ENCODE measurements around the gene KCNE4. TPM values are rescaled to one million over a fixed set of nuclear protein-coding genes. Genes with fewer than 3 reads are reported as not detected.

KCNE4 gene
- total and polyA plus RNA-seq, 9 of the 15 experiments (the other 6 are each of a cell fraction or from before 2014, with no cell fraction given): not detected

DNA sequence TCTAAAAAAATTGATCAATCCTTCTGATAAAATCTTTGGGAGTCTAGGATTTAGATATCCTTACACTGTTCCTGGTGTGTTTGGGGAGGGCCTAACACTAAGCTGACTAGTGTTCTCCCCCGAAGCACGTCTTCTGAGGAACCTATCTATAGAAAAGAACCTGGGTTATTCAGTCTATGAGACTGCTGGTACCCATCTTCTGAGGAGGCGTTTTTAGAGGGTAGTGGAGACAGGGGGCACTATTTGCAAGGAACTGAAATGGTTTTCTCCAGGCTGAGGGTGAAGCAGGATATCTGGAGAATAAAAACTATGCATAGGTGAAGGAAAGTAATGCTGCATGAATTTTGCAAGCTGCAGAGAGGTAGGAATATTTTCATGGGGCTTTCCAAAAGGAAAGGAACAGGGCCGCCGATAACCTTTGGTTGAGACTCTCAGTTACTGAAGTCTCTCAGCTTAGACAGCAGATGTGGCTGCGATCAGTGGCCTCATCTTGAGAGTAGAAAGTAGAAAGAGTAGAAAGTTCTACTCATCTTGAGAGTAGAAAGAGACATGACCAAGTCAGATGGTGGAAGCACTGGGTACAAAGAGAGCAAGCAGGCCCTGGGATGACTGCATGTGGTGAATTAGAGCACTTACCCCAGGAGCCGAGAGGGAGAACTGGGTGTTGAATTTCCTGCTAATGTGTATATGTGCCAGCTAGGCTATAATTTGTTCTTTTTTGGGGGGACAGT, 31.8 kb upstream of the KCNE4 start (continued):
- TF ChIP-seq EWSR1 (IDR thresholded peaks at IDR 0.05; ENCODE audit: borderline replicate concordance, low read depth, partially characterized antibody) (no peak), ZNF232 (CRISPR knock-in tag; IDR thresholded peaks at IDR 0.05) (no peak)

DNA sequence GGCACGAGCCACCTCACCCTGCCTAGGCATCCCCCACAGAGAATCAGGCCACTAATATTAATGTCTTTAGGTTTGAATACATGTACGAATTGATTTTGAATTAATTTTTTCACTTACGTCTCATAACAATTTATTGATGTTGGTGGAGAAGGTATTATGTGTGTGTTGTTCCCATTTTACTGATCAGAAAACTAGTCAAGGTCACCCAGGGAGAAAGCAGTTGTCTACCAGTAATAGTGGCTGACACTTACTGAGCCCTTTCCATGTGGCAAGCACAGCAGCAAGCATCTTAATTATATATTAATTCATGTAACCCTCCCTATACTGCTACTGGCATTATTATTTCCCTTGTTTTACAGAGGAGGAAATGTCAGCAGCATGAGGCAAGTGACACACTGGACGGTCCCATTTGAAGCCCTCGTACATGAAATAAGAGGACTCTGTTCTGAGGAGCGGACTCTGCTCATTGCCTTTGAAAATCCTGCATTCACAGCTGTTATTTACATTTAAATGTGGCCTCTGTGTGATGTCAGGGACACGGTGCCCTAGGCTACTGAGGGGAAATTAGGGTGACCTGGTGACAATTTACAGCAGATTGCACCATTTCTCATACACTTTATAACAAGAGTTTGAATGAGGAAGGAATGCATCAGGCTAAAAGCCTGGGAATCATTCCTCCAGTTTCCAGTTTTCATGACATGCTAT, 30.9 kb upstream of the KCNE4 start:
- no peak overlapping the region for H2AFZ ChIP-seq (ENCODE audit: low read depth, low read length)
- no peaks in the 10 kb centered on the region for H3K79me2 ChIP-seq (ENCODE audit: control insufficient read depth, insufficient read depth, low read length)
- H3K4me1 ChIP-seq (replicated peaks in 1 of 2; ENCODE audit: control insufficient read depth in 2 of 2, insufficient read depth in 2 of 2, low read length in 2 of 2): peaks cover 0 to under 1% of the 10 kb centered on the region in 2 experiments; a peak in 1 of 5 replicates
- H3K9me1 ChIP-seq (ENCODE audit: control insufficient read depth, insufficient read depth, low read length): no peaks in the 10 kb centered on the region
- in situ Hi-C loops (cut with MboI): no loop called here
- intact Hi-C loops (cut with micrococcal nuclease): loop anchor here (1.0 kb wide), 1 partner anchor 80 kb away; no protein-coding TSS in a partner anchor
- no peaks in the 10 kb centered on the region for H3K9me3 ChIP-seq (replicated peaks; ENCODE audit: control insufficient read depth, insufficient read depth, low read depth, low read length)
- TF ChIP-seq ZFX (CRISPR knock-in tag; IDR thresholded peaks at IDR 0.05) (no peak), MTA1 (IDR thresholded peaks at IDR 0.05; ENCODE audit: borderline replicate concordance) (no peak), ESRRA (IDR thresholded peaks at IDR 0.05; ENCODE audit: borderline replicate concordance, low read depth) (peak; percentile 82), CAMTA2 (CRISPR knock-in tag; conservative IDR thresholded peaks at IDR 0.05) (no peak), GTF2B (IDR thresholded peaks at IDR 0.05; ENCODE audit: extremely low read depth, insufficient read length) (no peak), KLF13 (tag; IDR thresholded peaks at IDR 0.05; ENCODE audit: borderline replicate concordance, low read depth) (no peak), SREBF2 (CRISPR knock-in tag; IDR thresholded peaks at IDR 0.05) (no peak), BRF1 (IDR thresholded peaks at IDR 0.05; ENCODE audit: borderline replicate concordance, extremely low read depth, insufficient read length) (no peak), E2F5 (CRISPR knock-in tag; IDR thresholded peaks at IDR 0.05) (no peak)
- H3K4me3 ChIP-seq: no peak overlapping the region
- WGBS (ENCODE audit: insufficient coverage, low coverage, missing lambda C conversion rate): 20% methylated on average over 7 of the region's 7 CpGs
- H3K27ac ChIP-seq (ENCODE audit: extremely low read depth, low read depth, low read length): no peak overlapping the region
- no peaks in the 10 kb centered on the region for H3K27me3 ChIP-seq (ENCODE audit: control insufficient read depth in 2 of 2, insufficient read depth in 2 of 2, low read length in 2 of 2)
- BruUV-seq (replicated peaks): no TSS peak
- H3K9ac ChIP-seq (ENCODE audit: insufficient read depth in 1 of 2, low read depth in 2 of 2, low read length in 2 of 2): no peak overlapping the region
- no peak for ATAC-seq
- POLR2A ChIA-PET: no interaction called here
- no peak for FAIRE-seq
- no peak for DNase-seq (ENCODE audit: extremely low read depth in 1 of 4, low spot score in 3 of 4)
- CTCF ChIA-PET (ENCODE audit: low intra/inter-chr PET ratio): no interaction called here
- H4K20me1 ChIP-seq (replicated peaks; ENCODE audit: control insufficient read depth, insufficient read depth, low read length): no peaks in the 10 kb centered on the region
- H3K36me3 ChIP-seq (ENCODE audit: control insufficient read depth, insufficient read depth, low read length): no peaks in the 10 kb centered on the region
- H3K4me2 ChIP-seq (ENCODE audit: insufficient read depth, low read length): no peak overlapping the region
